ACHN (cell line): ENCODE measurements around the gene LIMK2.

ENCODE experiments used
- DNase-seq: peaks from one replicate; pipeline ENCODE4 v3.0.0-alpha.2; 2015
- in situ Hi-C: cut with HindIII; loops from 2 replicates; pipeline ENCODE4 v1.10.0; 2017; ENCODE audit warnings: low sequenced_read_pairs, low pct_ligation_motif_present, low pct_unique_long_range_greater_than_20kb

LIMK2 gene

GRCh38 chr22:31279821-31280505 lies 67.9 kb downstream of the LIMK2 start:
- in situ Hi-C loops: no loop called here
- DNase-seq: no peak

- in situ Hi-C loops: no loop called here
- DNase-seq: no peak
Observed at GRCh38 chr22:31281733-31282132, 69.6 kb downstream of the LIMK2 start.

GRCh38 chr22:31282748-31283468 lies 70.8 kb downstream of the LIMK2 start:
- in situ Hi-C loops: no loop called here
- DNase-seq: no peak

GRCh38 chr22:31284281-31285155 lies 72.4 kb downstream of the LIMK2 start:
- in situ Hi-C loops: no loop called here
- DNase-seq: no peak

GRCh38 chr22:31286360-31287255 lies 74.5 kb downstream of the LIMK2 start:
- in situ Hi-C loops: no loop called here
- DNase-seq: no peak

- in situ Hi-C loops: no loop called here
- no peak for DNase-seq
Observed at GRCh38 chr22:31287818-31288495, 75.9 kb downstream of the LIMK2 start.

- in situ Hi-C loops: no loop called here
- DNase-seq: no peak
Observed at GRCh38 chr22:31288496-31289240, 76.6 kb downstream of the LIMK2 start.

GRCh38 chr22:31289344-31289743 lies 77.2 kb downstream of the LIMK2 start:
- in situ Hi-C loops: no loop called here
- no peak for DNase-seq

GRCh38 chr22:31290494-31291471 lies 78.7 kb downstream of the LIMK2 start:
- DNase-seq: peak; percentile 87
- in situ Hi-C loops: no loop called here

- peak; percentile 45 for DNase-seq
Observed at GRCh38 chr22:31291481-31292235, 79.6 kb downstream of the LIMK2 start.

GRCh38 chr22:31292236-31292989 lies 80.3 kb downstream of the LIMK2 start, which contains the start of gene PIK3IP1:
TSS of gene PIK3IP1 (minus strand) at chr22:31292488. CDS start at chr22:31292344, 144 bp downstream.
- DNase-seq: peak; percentile 84
- in situ Hi-C loops: no loop called here

More at GRCh38 chr22:31291481-31292235, 79.6 kb downstream of the LIMK2 start:
- in situ Hi-C loops: no loop called here

GRCh38 chr22:31295360-31295759 lies 83.3 kb downstream of the LIMK2 start:
- DNase-seq: no peak

GRCh38 chr22:31295831-31296657 lies 83.9 kb downstream of the LIMK2 start:
- DNase-seq: peak; percentile 11
- in situ Hi-C loops: no loop called here

More at GRCh38 chr22:31295360-31295759, 83.3 kb downstream of the LIMK2 start:
- in situ Hi-C loops: no loop called here

GRCh38 chr22:31300896-31301295 lies 88.8 kb downstream of the LIMK2 start:
- in situ Hi-C loops: no loop called here
- no peak for DNase-seq
